Lung (tissue), 12 donors: ENCODE data around the gene ASB18. TPM values are rescaled to one million over a fixed set of nuclear protein-coding genes. Genes with fewer than 3 reads are reported as not detected.
"Not testable (repeated sequence)": the region's sequence is repeated elsewhere in the genome, so short reads cannot be mapped to it uniquely, and the experiment has no call there.

ENCODE experiments used
- ATAC-seq: fragments of 200-7000 bp; cut with Tn5 transposase; one replicate; pipeline ENCODE4 v1.9.1; 2020; ENCODE audit warnings: moderate number of reproducible peaks; ENCODE audit not compliant: insufficient read depth, low FRiP score
- DNase-seq, 3 donors: peaks; one replicate each; pipeline ENCODE4 v3.0.0-alpha.2; 2013 to 2017
- H3K27ac ChIP-seq, 2 donors: one replicate each; pipeline ENCODE4 v1.5.1; 2013; ENCODE audit warnings: mild to moderate bottlenecking in 2 of 2, moderate library complexity in 2 of 2, control low read depth in 1 of 2, inconsistent platforms in 1 of 2, low read depth in 1 of 2, low read length in 1 of 2
- H3K27me3 ChIP-seq, 3 donors: one replicate each; pipeline ENCODE4 v1.5.1; 2013; ENCODE audit warnings: low read length in 2 of 3; ENCODE audit not compliant: control insufficient read depth in 3 of 3, insufficient read depth in 3 of 3
- H3K36me3 ChIP-seq, 4 donors: one replicate each; pipeline ENCODE4 v1.5.1; 2013; ENCODE audit warnings: low read length in 4 of 4, mild to moderate bottlenecking in 1 of 4, moderate library complexity in 1 of 4; ENCODE audit not compliant: control insufficient read depth in 4 of 4, insufficient read depth in 4 of 4
- H3K4me1 ChIP-seq, 5 donors: one replicate each; pipeline ENCODE4 v1.5.1; 2013; ENCODE audit warnings: low read length in 5 of 5, mild to moderate bottlenecking in 2 of 5, moderate library complexity in 1 of 5; ENCODE audit not compliant: control insufficient read depth in 5 of 5, insufficient read depth in 5 of 5
- H3K4me3 ChIP-seq: one replicate; pipeline ENCODE4 v1.5.1; 2013; ENCODE audit warnings: mild to moderate bottlenecking, control low read depth, moderate library complexity
- H3K9ac ChIP-seq, 2 donors: one replicate each; pipeline ENCODE4 v1.5.1; 2013; ENCODE audit warnings: low read length in 2 of 2, control low read depth in 1 of 2; ENCODE audit not compliant: insufficient read depth in 1 of 2
- H3K9me3 ChIP-seq, 4 donors: one replicate each; pipeline ENCODE4 v1.5.1; 2013; ENCODE audit warnings: low read length in 3 of 4, mild to moderate bottlenecking in 1 of 4, moderate library complexity in 1 of 4; ENCODE audit not compliant: control insufficient read depth in 4 of 4, insufficient read depth in 3 of 4
- CTCF ChIP-seq: IDR thresholded peaks from 2 replicates; pipeline ENCODE4 v1.5.1; 2012; ENCODE audit warnings: mild to moderate bottlenecking; ENCODE audit errors: control extremely low read depth, extremely low read depth
- WGBS, 2 donors: extraction: QIAGEN DNeasy Blood & Tissue Kit; methylation state at CpG; one replicate each; pipeline ENCODE4 v1.1.7; 2013; 5-methylcytosine and 5-hydroxymethylcytosine counted together
- polyA plus RNA-seq, 2 donors: library from polyadenylated mRNA; stranded (reverse); fragments of 200-250 nt; gene quantifications; one replicate each; pipeline ENCODE4 v1.2.1, GENCODE V29; 2013
- total RNA-seq, 2 donors: library from RNA; depleted of rRNA in 1 of 2; stranded (reverse); fragments of >200 nt in 1 of 2; gene quantifications; one replicate each; pipeline ENCODE4 v1.2.1, GENCODE V29; 2014 to 2021
- donor health status: control.
- donor health status: control.
- donor health status: Bipolar disorder and iron deficiency.
- donor health status: healthy.
- donor health status: DM: yes; HTN: yes; CAD: no.

The ASB18 gene
- total and polyA plus RNA-seq, 4 donors = not detected

- Histone ChIP-seq H3K27ac (no peak overlapping the region), H3K4me3 (no peak overlapping the region), H3K27me3 (no peaks in the 10 kb centered on the region), H3K9ac (no peak overlapping the region), H3K4me1 (no peaks in the 10 kb centered on the region), H3K36me3 (no peaks in the 10 kb centered on the region), H3K9me3 (peaks cover 0 to 15% (median 2%) of the 10 kb centered on the region in 4 donors)
- TF ChIP-seq CTCF = no peak
- ATAC-seq = no peak
- WGBS, 2 donors = 79 to 86% methylated on average over 3 of the region's 3 CpGs
- DNase-seq = no peak
These were observed 8.9 kb upstream of the ASB18 start for GRCh38 chr2:236273126-236273525.

- Histone ChIP-seq H3K4me1 (no peaks in the 10 kb centered on the region), H3K4me3 (no peak overlapping the region), H3K36me3 (no peaks in the 10 kb centered on the region), H3K27me3 (peaks cover 0 to 5% (median 0%) of the 10 kb centered on the region in 3 donors), H3K9ac (no peak overlapping the region), H3K9me3 (peaks cover 0 to 15% (median 0%) of the 10 kb centered on the region in 4 donors), H3K27ac (no peak overlapping the region)
- no peak for ATAC-seq
- WGBS, 2 donors = 88 to 90% methylated on average over 5 of the region's 5 CpGs
- no peak for DNase-seq
- TF ChIP-seq CTCF = no peak
These were observed 7.6 kb upstream of the ASB18 start for GRCh38 chr2:236271851-236272250.

- not testable (repeated sequence) for H3K27ac ChIP-seq, H3K4me1 ChIP-seq, H3K27me3 ChIP-seq, H3K9ac ChIP-seq, ATAC-seq, H3K36me3 ChIP-seq, H3K4me3 ChIP-seq, DNase-seq
- H3K9me3 ChIP-seq = peaks cover 0 to 16% (median 0%) of the 10 kb centered on the region in 4 donors
These were observed 5.7 kb upstream of the ASB18 start for GRCh38 chr2:236269876-236270275.

GRCh38 chr2:236265675-236266074, 1.5 kb upstream of the ASB18 start:
- H3K4me3 ChIP-seq = no peak overlapping the region
- H3K9me3 ChIP-seq = peaks cover 0 to 23% (median 0%) of the 10 kb centered on the region in 4 donors
- H3K9ac ChIP-seq = no peak overlapping the region
- H3K27me3 ChIP-seq = peaks cover 0 to 18% (median 0%) of the 10 kb centered on the region in 3 donors
- no peak for TF ChIP-seq CTCF
- ATAC-seq (no peak), DNase-seq (no peak)
- H3K4me1 ChIP-seq = no peaks in the 10 kb centered on the region
- H3K27ac ChIP-seq = no peak overlapping the region
- no peaks in the 10 kb centered on the region for H3K36me3 ChIP-seq
